ENCODE data around the gene DNAJC22. TPM values are rescaled to one million over a fixed set of nuclear protein-coding genes. Genes with fewer than 3 reads are reported as not detected.
A peak's percentile ranks its signal among the peaks of the same experiment; 100 is the strongest.

The DNAJC22 gene
- total and polyA plus RNA-seq, 2 of the 13 experiments (the other 11 are each of a cell fraction or from before 2014, with no cell fraction given), result 25.2 to 31.7 TPM

DNA sequence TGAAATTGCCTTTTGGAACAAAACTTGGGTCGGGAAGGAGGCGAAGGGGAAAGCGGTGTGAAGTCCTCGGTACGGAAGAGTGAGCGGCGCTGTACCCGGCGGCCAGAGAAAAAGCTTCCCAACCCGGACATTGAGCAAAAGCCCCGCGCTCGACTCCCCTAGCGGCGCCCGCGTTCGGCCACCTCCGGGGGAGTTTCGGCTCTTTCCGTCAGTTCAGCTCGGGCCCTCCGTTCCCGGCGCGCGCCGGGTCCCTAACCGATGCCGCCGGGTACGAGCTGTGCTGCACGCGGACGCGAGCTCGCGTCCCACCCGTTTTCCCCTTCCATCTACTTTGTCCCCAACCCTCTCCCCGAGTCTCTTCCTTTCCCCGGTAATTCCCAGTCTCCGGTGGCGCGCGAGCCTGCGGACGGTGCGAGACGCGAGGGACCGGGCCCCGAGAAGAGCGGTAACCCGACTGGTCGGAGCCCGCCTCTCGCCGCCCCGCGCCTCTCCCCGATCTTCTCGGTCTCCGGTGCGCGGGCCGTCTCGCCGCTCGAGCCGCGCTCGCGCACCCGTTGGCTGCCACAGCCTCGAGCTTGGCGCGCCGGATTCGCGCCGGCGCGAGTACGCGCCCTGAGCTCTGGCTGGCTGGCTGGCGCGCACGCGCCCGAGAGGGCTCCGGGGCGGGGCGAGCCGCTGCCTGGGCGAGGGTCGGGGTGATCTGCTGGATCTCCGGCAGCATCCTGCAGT lies 20.1 kb downstream of the DNAJC22 start (continued):
- peak; percentile 59; the same call in 1 of the 2 replicates for TF ChIP-seq KLF13 (CRISPR knock-in tag; IDR thresholded peaks at IDR 0.05)
- TF ChIP-seq E2F2 (CRISPR knock-in tag; IDR thresholded peaks at IDR 0.05; ENCODE audit: borderline replicate concordance), result peak; percentile 77; the same call in 1 of the 2 replicates
- TF ChIP-seq HIC2 (CRISPR knock-in tag; IDR thresholded peaks at IDR 0.05; ENCODE audit: low read depth), result peak; percentile 33; the same call in 1 of the 2 replicates
- TF ChIP-seq ZNF101 (CRISPR knock-in tag; IDR thresholded peaks at IDR 0.05; ENCODE audit: borderline replicate concordance, low read depth), result no peak
- no peak for TF ChIP-seq NFE2L2 (IDR thresholded peaks at IDR 0.05; ENCODE audit: low read length)
- TF ChIP-seq, protein P1, sequence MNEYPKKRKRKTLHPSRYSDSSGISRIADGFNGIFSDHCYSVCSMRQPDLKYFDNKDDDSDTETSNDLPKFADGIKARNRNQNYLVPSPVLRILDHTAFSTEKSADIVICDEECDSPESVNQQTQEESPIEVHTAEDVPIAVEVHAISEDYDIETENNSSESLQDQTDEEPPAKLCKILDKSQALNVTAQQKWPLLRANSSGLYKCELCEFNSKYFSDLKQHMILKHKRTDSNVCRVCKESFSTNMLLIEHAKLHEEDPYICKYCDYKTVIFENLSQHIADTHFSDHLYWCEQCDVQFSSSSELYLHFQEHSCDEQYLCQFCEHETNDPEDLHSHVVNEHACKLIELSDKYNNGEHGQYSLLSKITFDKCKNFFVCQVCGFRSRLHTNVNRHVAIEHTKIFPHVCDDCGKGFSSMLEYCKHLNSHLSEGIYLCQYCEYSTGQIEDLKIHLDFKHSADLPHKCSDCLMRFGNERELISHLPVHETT (CRISPR knock-in tag; conservative IDR thresholded peaks at IDR 0.05), result no peak; the same call in 1 of the 2 replicates
- TF ChIP-seq ZNF761 (CRISPR knock-in tag; conservative IDR thresholded peaks at IDR 0.05), result peak; percentile 23; the same call in 1 of the 2 replicates
- no peak for TF ChIP-seq ZNF570 (CRISPR knock-in tag; IDR thresholded peaks at IDR 0.05; ENCODE audit: borderline replicate concordance)
- peak; percentile 16 for TF ChIP-seq NR0B2 (CRISPR knock-in tag; IDR thresholded peaks at IDR 0.05)
- peak; percentile 15; the same call in 1 of the 2 replicates for TF ChIP-seq PITX1 (CRISPR knock-in tag; IDR thresholded peaks at IDR 0.05)
- TF ChIP-seq ZNF136 (CRISPR knock-in tag; IDR thresholded peaks at IDR 0.05; ENCODE audit: low read depth), result no peak
- TF ChIP-seq ZNF704 (CRISPR knock-in tag; IDR thresholded peaks at IDR 0.05; ENCODE audit: borderline replicate concordance), result 0 out of 2 replicates have a peak, but pooled peaks have one; percentile 66
- peak; percentile 78; the same call in 1 of the 2 replicates for TF ChIP-seq RFXAP (CRISPR knock-in tag; IDR thresholded peaks at IDR 0.05; ENCODE audit: borderline replicate concordance)
- TF ChIP-seq ZNF512 (CRISPR knock-in tag; IDR thresholded peaks at IDR 0.05), result no peak
- no peak for TF ChIP-seq LCORL (IDR thresholded peaks at IDR 0.05)
- TF ChIP-seq LCORL (CRISPR knock-in tag; IDR thresholded peaks at IDR 0.05), result peak; percentile 50
- TF ChIP-seq, protein P2, sequence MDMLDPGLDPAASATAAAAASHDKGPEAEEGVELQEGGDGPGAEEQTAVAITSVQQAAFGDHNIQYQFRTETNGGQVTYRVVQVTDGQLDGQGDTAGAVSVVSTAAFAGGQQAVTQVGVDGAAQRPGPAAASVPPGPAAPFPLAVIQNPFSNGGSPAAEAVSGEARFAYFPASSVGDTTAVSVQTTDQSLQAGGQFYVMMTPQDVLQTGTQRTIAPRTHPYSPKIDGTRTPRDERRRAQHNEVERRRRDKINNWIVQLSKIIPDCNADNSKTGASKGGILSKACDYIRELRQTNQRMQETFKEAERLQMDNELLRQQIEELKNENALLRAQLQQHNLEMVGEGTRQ (IDR thresholded peaks at IDR 0.05; ENCODE audit: low read depth, low read length), result no peak
- TF ChIP-seq, protein P2 (CRISPR knock-in tag; IDR thresholded peaks at IDR 0.05; ENCODE audit: borderline replicate concordance), result no peak
